GM18508 (cell line): ENCODE results near the gene AGA.

ENCODE experiments used
- ATAC-seq: cut with Tn5 transposase; IDR thresholded peaks from one replicate; pipeline ENCODE4 v1.9.1; 2021; ENCODE audit warnings: moderate number of reproducible peaks; ENCODE audit not compliant: insufficient read depth, unreplicated experiment

Gene AGA

DNA sequence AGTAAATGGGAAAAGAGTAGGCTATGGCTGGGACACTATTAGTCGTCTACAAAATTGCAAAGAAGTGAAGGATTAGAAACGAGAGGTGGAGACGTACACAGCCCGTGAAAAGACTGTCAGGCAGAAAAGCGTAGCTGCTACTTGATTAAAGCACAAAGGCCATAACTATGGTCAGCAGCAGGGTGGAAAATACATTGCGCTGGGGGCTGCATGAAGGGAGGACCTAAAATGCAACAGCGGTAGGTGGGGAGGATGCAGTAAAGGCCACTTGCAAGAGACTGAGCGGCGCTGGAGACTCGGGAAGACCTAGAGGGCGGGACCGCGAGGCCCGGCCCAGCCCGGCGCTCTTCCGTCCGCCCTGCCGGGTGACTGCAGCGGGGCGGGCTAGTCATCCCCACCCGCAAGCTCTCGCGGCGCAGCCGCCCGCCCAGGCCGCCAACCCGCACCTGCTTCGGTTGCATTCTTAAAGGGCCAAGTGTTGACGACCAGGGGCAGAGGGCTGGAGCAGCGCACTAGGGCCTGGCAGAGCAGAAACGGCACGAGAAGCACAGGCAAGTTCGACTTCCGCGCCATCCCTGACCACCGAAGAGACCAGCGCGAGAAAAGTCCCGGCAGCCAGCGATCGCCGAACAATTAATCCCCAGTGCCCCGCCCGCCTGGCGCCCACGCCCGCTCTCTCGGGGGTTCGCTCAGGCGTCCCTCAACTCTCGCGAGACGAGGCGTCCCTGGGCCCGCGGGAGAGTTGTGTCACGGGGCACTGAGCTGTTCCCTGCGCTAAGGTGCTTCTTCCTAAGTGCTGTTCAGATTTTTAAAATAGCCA is at the start of gene AGA:
Gene AGA (minus strand): TSS at position 635 of the 820 bp plus-strand sequence. CDS start 62 bp downstream, at position 573.
- peak; percentile 74 for ATAC-seq

GRCh38 chr4:177492022-177492421 is 49.8 kb upstream of the AGA start:
- no peak for ATAC-seq

DNA sequence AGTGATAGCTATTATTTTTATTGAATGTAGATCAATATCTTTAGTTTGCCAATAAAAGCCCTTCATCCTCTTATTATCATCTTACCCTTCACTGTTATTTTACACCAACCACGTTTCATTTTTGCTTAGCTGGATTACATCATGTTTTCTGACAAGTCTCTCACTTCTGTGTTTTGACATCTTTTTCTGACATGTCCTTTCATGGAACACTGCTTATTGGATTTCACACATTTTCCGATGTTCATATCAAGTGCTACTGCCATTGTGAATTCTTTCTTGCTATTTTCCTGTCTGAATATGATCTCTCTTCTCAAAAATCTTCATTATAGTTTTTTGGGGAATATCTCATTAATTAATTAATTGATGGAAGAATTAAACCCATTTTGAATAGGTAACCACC is 48.5 kb upstream of the AGA start:
- ATAC-seq, result no peak

GRCh38 chr4:177489471-177490246 is 47.4 kb upstream of the AGA start:
- no peak for ATAC-seq

DNA sequence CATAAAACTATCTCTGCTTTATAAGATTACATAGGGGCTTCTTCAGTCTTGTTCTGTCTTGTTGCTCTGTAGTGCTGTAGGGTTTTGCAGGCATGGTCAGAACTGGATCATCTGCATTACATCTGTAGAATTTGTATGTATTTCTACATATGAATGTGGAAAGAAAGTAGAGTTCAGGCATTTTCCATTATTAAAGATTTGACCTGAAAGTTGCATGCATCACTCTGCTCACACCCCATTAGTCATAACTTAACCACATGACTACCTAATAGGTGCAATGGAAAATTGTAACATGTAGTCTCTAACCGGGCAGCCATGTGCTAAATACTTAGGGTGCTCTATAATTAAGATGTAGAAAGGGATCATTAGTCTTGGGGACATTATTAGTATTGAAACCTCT is 45.7 kb upstream of the AGA start:
- no peak for ATAC-seq

DNA sequence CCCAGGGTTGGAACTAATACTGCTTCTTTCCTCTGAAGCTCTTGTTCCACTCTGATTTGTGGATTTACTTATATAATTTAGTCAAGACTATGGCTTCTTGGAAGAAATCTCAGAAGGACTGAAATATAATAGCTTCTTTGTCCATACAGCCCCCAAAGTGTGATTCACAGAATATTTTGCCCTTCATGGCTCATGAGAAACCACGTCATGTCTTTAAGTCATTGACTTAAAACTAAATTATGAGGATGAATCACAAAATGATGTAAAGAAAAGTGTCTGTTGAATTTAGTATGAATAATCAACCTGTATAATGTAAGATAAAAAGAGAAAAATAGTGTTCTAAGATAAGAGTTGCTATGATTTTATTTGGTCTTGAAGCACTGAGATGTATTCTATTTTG is 43.3 kb upstream of the AGA start:
- no peak for ATAC-seq

- no peak for ATAC-seq
These were observed 42.4 kb upstream of the AGA start for GRCh38 chr4:177484613-177485021.

DNA sequence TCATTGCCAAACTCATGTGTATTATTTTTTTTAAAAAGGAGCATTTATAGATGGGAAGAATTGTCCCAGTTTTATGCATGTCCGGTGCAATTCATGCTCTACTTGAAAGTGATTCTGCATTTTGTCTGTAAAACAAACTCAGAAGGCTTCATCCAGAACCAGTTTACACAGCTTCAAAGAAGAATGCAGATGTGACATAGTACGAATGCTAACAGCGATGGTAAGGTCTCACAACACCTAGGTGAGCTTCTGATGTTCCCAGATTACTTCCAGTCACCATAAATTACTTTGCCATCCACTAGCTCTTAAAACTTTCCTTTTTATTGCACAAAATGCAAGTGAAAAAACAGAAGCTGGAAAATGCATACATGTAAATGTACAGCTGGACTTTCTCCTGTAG is 41.5 kb upstream of the AGA start:
- no peak for ATAC-seq

DNA sequence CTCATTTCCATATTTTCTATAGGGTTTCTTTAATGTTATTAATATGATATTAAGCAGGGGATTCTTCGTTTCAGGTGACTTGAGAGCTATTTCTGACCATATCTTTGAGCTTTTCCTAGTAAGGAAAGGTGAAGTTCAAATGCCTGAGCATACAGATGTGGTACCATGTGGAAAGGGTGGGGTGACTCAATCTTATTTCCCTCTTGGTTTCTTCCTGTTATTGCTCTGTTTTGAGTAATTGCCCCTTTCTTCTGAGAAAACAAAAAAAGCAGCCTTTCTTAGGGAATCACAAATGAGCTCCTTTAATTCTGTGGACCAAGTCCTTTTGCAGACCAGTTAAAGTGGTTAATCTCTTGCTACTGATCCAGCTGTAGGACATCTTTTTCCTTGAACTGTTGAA is 41.0 kb upstream of the AGA start:
- ATAC-seq, result no peak

DNA sequence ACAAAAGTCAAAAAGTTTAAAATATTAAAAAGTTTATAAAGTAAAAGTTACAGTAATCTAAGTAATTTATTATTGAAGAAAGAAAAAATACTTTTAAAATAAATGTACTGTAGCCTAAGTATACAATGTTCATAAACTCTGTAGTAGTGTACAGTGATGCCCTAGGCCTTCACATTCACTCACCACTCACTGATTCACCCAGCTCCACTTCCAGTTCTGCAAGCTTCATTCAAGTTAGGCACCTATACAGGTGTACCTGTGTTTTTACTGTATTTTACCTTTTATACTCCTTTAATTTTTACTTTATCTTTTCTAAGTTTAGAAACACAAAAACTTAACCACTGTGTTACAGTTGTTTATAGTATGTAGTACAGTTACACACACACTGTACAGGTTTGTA is 40.1 kb upstream of the AGA start:
- ATAC-seq, result no peak

DNA sequence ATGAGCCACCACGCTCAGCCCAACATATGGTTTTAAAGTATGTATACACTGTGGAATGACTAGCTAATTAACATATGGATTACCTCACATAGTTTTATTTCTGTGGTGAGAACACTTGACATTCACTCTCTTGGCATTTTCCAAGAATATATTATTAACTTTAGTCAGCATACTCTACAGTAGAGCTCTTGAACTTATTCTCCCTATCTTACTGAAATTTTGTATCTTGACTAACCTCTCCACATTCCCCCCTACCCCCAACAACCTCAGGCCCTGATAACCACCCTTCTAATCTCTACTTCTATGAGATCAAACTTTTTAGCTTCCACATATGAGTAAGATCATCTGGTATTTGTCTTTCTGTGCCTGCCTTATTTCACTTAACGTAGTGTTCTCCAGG is 38.6 kb upstream of the AGA start:
- ATAC-seq, result no peak

- no peak for ATAC-seq
These were observed 36.8 kb upstream of the AGA start for GRCh38 chr4:177479063-177479462.

GRCh38 chr4:177478496-177478895 is 36.3 kb upstream of the AGA start:
- ATAC-seq, result no peak

- ATAC-seq, result no peak
These were observed 31.8 kb upstream of the AGA start for GRCh38 chr4:177473991-177474390.

GRCh38 chr4:177464026-177464425 is 21.8 kb upstream of the AGA start:
- ATAC-seq, result no peak

DNA sequence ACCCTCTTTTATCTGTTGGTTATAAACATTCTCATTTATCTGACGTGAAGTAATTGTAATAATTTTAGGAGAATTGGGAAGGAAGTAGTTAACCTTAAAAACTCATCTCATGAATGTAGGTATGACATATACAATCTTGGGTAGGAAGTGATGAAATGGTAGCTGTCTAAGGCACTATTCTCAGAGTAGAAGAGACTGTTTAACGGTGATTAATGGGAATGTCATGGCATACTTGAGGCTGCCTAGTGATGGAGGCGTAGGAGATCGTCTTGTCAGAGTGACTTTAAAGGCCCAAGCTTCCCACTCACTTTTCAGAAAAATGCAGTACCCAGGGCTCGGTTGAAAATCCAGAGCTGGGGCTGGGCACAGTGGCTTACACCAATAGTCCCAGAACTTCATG is 19.4 kb upstream of the AGA start:
- no peak for ATAC-seq

DNA sequence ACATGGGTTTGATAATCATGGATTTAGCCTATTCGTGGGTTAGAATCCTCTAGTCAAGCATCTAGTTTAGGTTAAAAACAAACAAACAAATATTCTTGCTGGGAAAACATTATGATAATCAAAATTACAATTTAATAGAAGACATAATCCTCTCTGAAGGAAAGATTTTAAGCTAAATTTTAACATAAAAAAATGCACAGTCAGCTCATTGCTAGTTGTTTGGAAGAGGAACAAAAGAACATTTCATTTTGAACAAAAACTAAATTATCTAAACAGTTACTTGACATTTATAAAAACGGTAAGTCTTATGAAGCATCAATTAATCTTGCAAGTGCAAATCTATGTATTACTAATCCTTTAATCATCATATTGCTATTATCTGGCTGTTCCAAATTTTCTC is 18.2 kb upstream of the AGA start:
- no peak for ATAC-seq

DNA sequence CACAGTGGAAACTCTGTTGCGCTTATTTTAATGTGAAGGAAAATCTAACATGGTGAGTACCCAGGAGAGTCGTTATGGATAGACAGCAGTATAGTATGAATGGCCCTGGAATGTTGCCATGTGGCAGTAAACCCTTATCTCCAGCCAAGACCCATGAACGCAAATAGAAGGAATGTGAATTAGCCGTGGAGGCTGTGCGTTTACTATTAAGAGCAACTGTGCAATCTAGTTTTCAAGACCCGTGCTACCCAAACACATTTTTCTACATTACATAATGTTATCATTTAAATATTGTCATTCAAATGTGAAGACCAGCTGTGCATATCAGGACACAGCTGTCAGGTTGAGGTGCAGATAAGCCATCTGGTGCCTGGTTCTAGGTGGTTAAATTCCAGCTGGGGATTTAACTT is 13.3 kb upstream of the AGA start:
- ATAC-seq, result no peak

- ATAC-seq, result no peak
These were observed 10.9 kb upstream of the AGA start for GRCh38 chr4:177453116-177453515.

DNA sequence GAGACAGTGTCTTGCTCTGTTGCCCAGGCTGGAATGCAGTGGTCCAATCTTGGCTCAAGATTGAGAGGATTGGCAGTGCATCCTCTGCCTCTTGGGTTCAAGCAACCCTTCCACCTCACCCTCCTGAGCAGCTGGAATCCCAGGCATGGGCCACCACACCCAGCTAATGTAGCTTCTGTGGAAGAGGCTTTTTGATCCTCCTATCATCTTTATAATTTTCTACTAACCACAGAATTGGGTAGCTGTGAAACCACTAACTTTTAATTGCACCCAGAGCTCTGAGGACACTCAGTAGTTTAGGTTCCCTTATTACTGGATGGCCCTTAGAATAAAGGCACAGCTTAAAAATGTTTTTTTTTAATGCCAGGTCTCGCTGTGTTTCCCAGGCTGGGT is 8.9 kb upstream of the AGA start:
- ATAC-seq, result no peak

- no peak for ATAC-seq
These were observed 8.3 kb upstream of the AGA start for GRCh38 chr4:177450426-177451107.
